ENCODE results near the gene ABLIM2. TPM values are rescaled to one million over a fixed set of nuclear protein-coding genes. Genes with fewer than 3 reads are reported as not detected.
A peak's percentile ranks its signal among the peaks of the same experiment; 100 is the strongest.

Gene ABLIM2
- polyA plus RNA-seq, 2 of the 4 experiments (the other 2 are of a cell fraction), result 0.21 to 0.40 TPM

- Histone ChIP-seq H3K4me2 (no peak overlapping the region), H3K27ac (no peak overlapping the region), H3K4me1 (peaks cover 5% of the 10 kb centered on the region; the same call in 2 of the 3 replicates), H3K4me3 (no peak overlapping the region), H3K9me3 (no peaks in the 10 kb centered on the region)
- DNase-seq (ENCODE audit: low read depth in 1 of 2, low spot score in 1 of 2) (no peak), FAIRE-seq (no peak), ATAC-seq (no peak)
- TF ChIP-seq CHD2 (IDR thresholded peaks at IDR 0.05; ENCODE audit: low read length, partially characterized antibody), result no peak
- TF ChIP-seq MAFK (IDR thresholded peaks at IDR 0.05; ENCODE audit: partially characterized antibody), result no peak
- no peak for TF ChIP-seq ZNF302 (CRISPR knock-in tag; IDR thresholded peaks at IDR 0.05)
- TF ChIP-seq CBX2 (IDR thresholded peaks at IDR 0.05; ENCODE audit: borderline replicate concordance, low read depth), result no peak
- no peak for TF ChIP-seq FOSL2 (IDR thresholded peaks at IDR 0.05)
- no peak for TF ChIP-seq FOSL2 (CRISPR knock-in tag; IDR thresholded peaks at IDR 0.05)
- no peak for TF ChIP-seq HOXA7 (CRISPR knock-in tag; IDR thresholded peaks at IDR 0.05)
- TF ChIP-seq FOXS1 (CRISPR knock-in tag; IDR thresholded peaks at IDR 0.05), result no peak
- no peak for TF ChIP-seq NPAS2 (CRISPR knock-in tag; IDR thresholded peaks at IDR 0.05; ENCODE audit: borderline replicate concordance)
- no peak for TF ChIP-seq NR3C1 (IDR thresholded peaks at IDR 0.05)
- TF ChIP-seq ZSCAN20 (CRISPR knock-in tag; IDR thresholded peaks at IDR 0.05), result no peak
- CTCF ChIA-PET, result interaction anchor here (1.2 kb wide), 1 partner anchor 28 kb away, joined by 3 read pairs; no protein-coding TSS in a partner anchor
- WGBS (ENCODE audit: missing lambda C conversion rate), result 73% methylated on average over 12 of the region's 24 CpGs
- POLR2A ChIA-PET, result no interaction called here
These were observed 52.1 kb downstream of the ABLIM2 start for GRCh38 chr4:8106451-8107025.

- no peaks in the 10 kb centered on the region for H3K9me3 ChIP-seq
- POLR2A ChIA-PET, result no interaction called here
- no peak overlapping the region for H3K4me3 ChIP-seq
- DNase-seq (ENCODE audit: low read depth in 1 of 2, low spot score in 1 of 2), result no peak
- H3K4me2 ChIP-seq, result no peak overlapping the region
- H3K27ac ChIP-seq, result no peak overlapping the region
- no peak for FAIRE-seq
- peaks cover 14% of the 10 kb centered on the region; the same call in 2 of the 3 replicates for H3K4me1 ChIP-seq
- TF ChIP-seq CHD4 (IDR thresholded peaks at IDR 0.05; ENCODE audit: borderline replicate concordance) (no peak), RNF2 (IDR thresholded peaks at IDR 0.05; ENCODE audit: borderline replicate concordance, low read depth) (no peak), EHMT2 (IDR thresholded peaks at IDR 0.05; ENCODE audit: low read depth) (no peak)
- CTCF ChIA-PET, result no interaction called here
- no peak for ATAC-seq
- 62% methylated on average over 32 of the region's 32 CpGs for WGBS (ENCODE audit: missing lambda C conversion rate)
These were observed 53.1 kb downstream of the ABLIM2 start for GRCh38 chr4:8105306-8106100.

GRCh38 chr4:8104491-8105305, 53.9 kb downstream of the ABLIM2 start:
- TF ChIP-seq MAZ (IDR thresholded peaks at IDR 0.05; ENCODE audit: borderline replicate concordance, low read depth, low read length), result no peak
- no peak for TF ChIP-seq USF2 (IDR thresholded peaks at IDR 0.05)
- no peak for TF ChIP-seq CHD4 (IDR thresholded peaks at IDR 0.05; ENCODE audit: borderline replicate concordance)
- TF ChIP-seq SMC3 (IDR thresholded peaks at IDR 0.05), result no peak
- TF ChIP-seq ATOH8 (CRISPR knock-in tag; IDR thresholded peaks at IDR 0.05; ENCODE audit: low read depth), result no peak
- no peak for TF ChIP-seq RAD21 (conservative IDR thresholded peaks at IDR 0.05 in 1 of 2, IDR thresholded peaks at IDR 0.05 in 1 of 2)
- TF ChIP-seq ZNF302 (CRISPR knock-in tag; IDR thresholded peaks at IDR 0.05), result no peak
- no peak for TF ChIP-seq GATA3 (IDR thresholded peaks at IDR 0.05; ENCODE audit: borderline replicate concordance)
- TF ChIP-seq NPAS2 (CRISPR knock-in tag; IDR thresholded peaks at IDR 0.05; ENCODE audit: borderline replicate concordance), result no peak
- no peak for TF ChIP-seq EP300 (IDR thresholded peaks at IDR 0.05)
- 43% methylated on average over 15 of the region's 22 CpGs for WGBS (ENCODE audit: missing lambda C conversion rate)
- Histone ChIP-seq H3K27ac (no peak overlapping the region), H3K4me1 (peaks cover 20% of the 10 kb centered on the region; the same call in 2 of the 3 replicates), H3K4me3 (no peak overlapping the region), H3K9me3 (no peaks in the 10 kb centered on the region), H3K4me2 (no peak overlapping the region)
- POLR2A ChIA-PET, result no interaction called here
- ATAC-seq (peak in 1 of 2 experiments; percentile 30; a peak in 2 of 6 replicates), DNase-seq (ENCODE audit: low read depth in 1 of 2, low spot score in 1 of 2) (no peak), FAIRE-seq (no peak)
- CTCF ChIA-PET, result no interaction called here
